Activated CD8-positive, alpha-beta T cell treated with anti-CD3 and anti-CD28 coated beads, Interleukin-2, amount 10 ng/mL, durations not matched to agents 7 days and 5 days (primary cell): ENCODE results near the gene UBXN6. TPM values are rescaled to one million over a fixed set of nuclear protein-coding genes. Genes with fewer than 3 reads are reported as not detected.
A peak's percentile ranks its signal among the peaks of the same experiment; 100 is the strongest.

ENCODE experiments used
- microRNA-seq: library from miRNA; unstranded; fragments of <30 nt; microRNA quantifications from one replicate; pipeline ENCODE4 v1.2.0, GENCODE V29; 2022
- total RNA-seq, 2 experiments: library from RNA; stranded (reverse); gene quantifications; one replicate each; pipeline ENCODE4 v1.2.3, GENCODE V29; 2021

Gene UBXN6
- total RNA-seq, 2 experiments from 2014 or later, result 34.1 to 36.6 TPM

Small RNAs within 50 kb of the gene (microRNA-seq; reads per million reads assigned to microRNA genes)
- 7.5 reads per million, percentile 15 among the genes with 10 or more reads in this experiment for gene MIR4746

Other genes starting within 250 kb of the UBXN6 start
- not detected for gene EBI3, start 228.3 kb downstream of the UBXN6 start, total RNA-seq
- 10 to 100 TPM; 24.8 to 26.1 TPM for gene YJU2, start 210.7 kb downstream of the UBXN6 start, total RNA-seq
- not detected for gene SHD, start 178.5 kb downstream of the UBXN6 start, total RNA-seq
- gene TMIGD2, start 155.4 kb downstream of the UBXN6 start, total RNA-seq, result 10 to 100 TPM; 35.9 to 39.5 TPM
- 10 to 100 TPM; 26.7 to 27.7 TPM for gene FSD1, start 153.2 kb downstream of the UBXN6 start, total RNA-seq
- 10 to 100 TPM; 14.3 to 16.5 TPM for gene STAP2, start 119.0 kb downstream of the UBXN6 start, total RNA-seq
- 10 to 100 TPM; 26.0 to 27.6 TPM for gene MPND, start 114.2 kb downstream of the UBXN6 start, total RNA-seq
- gene SH3GL1, start 57.2 kb downstream of the UBXN6 start, total RNA-seq, result 10 to 100 TPM; 65.1 to 67.9 TPM
- 100 to 1,000 TPM in 1 of 2 experiments, 10 to 100 TPM in 1; 95.3 to 104 TPM for gene CHAF1A, start 55.2 kb downstream of the UBXN6 start, total RNA-seq
- gene HDGFL2, start 14.5 kb upstream of the UBXN6 start, total RNA-seq, result 10 to 100 TPM; 53.9 to 57.6 TPM
- gene PLIN4, start 60.7 kb upstream of the UBXN6 start, total RNA-seq, result not detected
- not detected for gene PLIN5, start 77.4 kb upstream of the UBXN6 start, total RNA-seq
- gene LRG1, start 82.2 kb upstream of the UBXN6 start, total RNA-seq, result not detected
- gene SEMA6B, start 101.9 kb upstream of the UBXN6 start, total RNA-seq, result not detected
- 10 to 100 TPM; 19.4 to 20.2 TPM for gene TNFAIP8L1, start 181.7 kb upstream of the UBXN6 start, total RNA-seq
- 10 to 100 TPM; 49.6 to 54.9 TPM for gene MYDGF, start 212.5 kb upstream of the UBXN6 start, total RNA-seq